GM18909 (cell line): Measurements from ENCODE around the gene ATP2C2.
"Not testable (repeated sequence)": the region's sequence is repeated elsewhere in the genome, so short reads cannot be mapped to it uniquely, and the experiment has no call there.

Source experiments
- ATAC-seq: cut with Tn5 transposase; IDR thresholded peaks from one replicate; pipeline ENCODE4 v1.9.1; 2021; ENCODE audit warnings: mild to moderate bottlenecking; ENCODE audit not compliant: unreplicated experiment, poor library complexity

ATP2C2 gene

DNA sequence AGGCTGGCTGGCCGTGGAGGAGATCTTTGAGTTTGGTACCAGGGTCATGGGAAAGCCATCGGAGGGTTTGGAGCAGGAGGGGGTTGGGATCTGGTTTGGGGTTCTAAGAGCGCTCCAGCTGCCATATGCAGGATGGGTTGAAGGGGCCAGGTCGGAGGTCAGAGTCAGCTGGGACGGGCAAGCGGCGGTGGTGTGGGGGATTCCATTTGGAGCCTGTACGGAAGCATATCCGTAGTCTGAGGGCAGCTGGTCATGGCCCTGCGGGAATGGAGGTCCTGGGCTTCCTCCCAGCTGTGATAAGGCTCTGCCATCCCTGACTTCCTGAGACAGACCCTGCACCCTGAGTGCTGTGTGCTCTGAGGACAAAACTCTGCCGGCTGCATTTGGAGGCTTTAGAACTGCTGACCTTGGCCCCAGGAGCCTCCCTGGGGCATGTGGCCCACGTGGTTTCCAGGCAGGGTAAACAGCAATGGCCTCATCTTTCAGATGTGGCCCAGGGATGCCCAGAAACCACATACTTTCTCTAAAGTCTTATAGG is 46.5 kb downstream of the ATP2C2 start:
- ATAC-seq = no peak

DNA sequence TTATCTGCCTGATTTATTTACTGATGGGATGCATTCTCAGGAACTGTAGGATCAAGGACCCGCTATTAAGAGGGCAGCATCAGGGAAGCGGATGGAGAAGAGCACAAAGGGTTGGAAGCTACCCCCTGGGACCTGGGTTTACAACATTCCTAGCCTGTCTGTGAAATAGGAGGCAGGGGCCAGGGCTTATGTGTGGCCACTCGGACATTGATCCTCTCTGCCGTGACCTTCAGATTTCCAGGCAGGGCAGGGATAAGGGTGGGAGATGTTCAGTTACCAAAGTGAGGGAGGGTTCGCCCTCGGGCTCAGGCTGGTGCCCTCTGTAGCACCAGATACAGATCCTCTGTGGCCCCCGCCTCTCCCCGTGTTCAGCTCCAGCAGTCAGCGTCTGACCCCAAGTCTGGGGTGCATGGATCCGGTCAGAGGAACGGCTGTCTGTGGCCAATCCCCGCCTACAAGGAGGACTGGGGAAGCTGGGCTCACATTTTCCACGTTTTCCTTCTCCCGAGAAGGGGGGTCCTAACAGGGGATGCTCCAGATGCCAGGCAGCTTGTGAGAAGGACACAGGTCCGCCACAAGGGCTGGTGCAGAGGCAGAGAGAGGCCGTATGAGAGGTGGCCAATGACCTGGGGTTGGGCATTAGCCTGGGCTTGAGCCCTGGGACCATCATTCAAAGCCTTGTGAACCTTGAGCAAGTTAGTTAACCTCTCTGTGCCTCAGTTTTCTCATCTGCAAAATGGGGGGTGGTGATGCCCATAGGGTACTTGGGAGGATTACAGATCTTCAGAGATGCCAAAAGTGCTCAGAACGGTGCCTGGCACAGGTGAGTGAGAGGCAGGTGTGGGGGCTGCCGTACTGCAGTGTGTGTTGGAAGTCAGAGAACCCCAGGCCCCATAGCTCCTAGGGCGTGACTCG is 48.3 kb downstream of the ATP2C2 start:
- ATAC-seq = no peak

DNA sequence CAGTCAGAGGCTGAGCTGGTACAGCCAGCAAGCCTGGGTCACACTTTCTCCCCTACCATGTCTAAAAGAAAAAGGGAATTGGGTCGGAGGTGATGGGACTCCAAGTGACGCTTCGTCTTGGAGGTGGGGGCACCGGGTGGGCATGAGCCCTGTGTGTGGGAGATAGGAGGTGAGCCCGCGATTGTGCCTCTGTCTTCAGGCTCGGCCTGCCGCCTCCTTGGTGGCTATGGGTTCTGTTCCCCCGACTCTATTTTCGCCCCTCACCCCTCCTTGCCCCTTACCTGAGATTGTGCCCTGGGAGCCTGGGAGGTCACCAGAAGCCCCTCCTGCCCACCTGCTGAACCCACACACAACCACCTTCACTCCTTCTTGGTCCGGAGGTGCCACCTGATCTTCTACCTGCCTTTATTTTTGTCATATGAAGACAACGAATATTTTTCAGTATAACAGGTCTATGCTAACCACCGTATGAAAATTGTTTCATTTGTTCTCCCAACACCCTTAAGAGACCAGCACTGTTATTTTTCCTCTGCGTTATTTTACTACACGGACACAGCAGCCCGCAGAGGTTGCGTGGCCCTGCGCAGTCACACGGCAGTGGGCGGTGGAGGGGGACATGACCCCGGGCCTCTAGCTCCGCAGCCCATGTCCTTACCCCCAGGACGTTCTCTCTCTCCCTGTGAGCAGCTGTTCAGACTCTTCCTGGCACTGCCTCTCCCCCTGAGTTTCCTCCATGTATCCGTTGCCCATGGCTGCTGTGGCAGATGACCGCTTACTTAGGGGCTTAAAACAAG is 49.9 kb downstream of the ATP2C2 start:
- ATAC-seq = no peak

DNA sequence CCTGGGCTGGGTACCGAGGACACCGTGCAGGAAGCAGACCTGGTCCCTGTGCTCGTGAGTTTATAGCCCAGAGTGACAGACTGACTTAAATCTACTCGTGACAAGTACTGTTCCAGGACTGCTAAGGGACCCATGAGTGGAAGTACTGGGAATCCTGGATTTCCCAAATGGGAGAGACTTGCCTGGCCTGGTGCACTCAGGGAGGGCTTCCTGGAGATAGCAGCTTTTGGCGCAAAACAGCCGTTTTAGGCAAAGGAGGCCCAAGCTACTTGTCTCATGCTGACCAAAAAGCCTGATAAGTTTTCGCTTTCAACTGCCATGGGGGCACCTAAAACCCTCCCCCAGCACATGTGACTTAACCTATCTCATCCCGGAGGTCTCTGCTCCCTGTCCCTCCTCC is 51.4 kb downstream of the ATP2C2 start:
- ATAC-seq = no peak

DNA sequence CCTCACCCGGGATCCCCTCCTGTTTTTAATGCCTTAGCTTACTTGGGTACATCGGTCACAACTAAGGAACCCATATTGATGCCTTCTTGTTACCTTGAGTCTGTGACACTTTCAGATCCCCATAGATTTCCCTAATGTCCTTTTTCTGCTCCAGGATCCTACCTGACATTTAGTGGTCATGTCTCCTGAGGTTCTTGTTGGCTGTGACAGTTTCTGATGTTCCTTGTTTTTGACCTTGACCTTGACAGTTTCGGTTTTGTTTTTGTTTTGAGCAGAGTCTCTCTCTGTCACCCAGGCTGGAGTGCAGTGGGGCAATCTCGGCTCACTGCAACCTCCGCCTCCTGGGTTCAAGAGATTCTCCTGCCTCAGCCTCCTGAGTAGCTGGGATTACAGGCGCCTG is 52.2 kb downstream of the ATP2C2 start:
- not testable (repeated sequence) for ATAC-seq

DNA sequence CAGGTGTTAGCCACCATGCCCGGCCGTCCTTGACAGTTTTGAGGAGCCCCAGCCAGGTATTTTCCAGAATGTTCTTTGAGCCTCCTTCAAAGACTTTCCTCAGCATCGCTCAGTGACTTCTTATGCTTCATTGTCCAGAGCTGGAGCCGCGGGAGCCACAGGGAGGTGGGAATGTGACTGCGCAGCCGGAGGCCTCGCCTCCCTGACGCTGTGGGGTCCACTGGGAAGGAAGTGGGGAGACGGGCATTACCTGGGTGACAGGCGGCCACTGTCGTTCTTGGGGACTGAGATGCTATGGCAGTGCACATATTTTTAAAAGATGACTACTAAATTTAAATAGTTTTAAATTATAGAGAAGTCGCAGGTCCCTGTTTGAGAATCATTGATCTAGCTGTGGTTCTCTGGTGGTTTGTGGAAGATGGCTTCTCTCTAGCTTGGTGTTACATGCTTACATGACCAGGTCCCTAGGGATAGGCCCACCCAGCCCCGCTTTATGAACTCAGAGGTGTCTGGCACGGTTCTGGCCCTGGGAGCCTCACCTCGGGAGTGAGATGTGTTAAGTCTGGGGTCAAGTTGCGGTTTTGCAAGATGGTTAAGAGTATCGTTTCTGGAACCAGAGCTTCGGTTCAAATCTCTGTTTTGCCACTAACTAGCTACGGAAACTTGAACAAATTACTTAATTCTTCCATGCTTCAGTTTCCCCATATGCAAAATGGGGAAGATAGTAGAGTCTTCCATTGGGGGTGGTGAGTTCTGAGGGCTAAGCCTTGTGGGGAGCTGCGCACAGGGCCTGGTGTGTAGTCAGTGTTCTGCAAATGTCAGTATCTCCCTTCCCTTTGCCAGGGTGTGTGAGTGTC is 53.0 kb downstream of the ATP2C2 start:
- ATAC-seq = no peak

DNA sequence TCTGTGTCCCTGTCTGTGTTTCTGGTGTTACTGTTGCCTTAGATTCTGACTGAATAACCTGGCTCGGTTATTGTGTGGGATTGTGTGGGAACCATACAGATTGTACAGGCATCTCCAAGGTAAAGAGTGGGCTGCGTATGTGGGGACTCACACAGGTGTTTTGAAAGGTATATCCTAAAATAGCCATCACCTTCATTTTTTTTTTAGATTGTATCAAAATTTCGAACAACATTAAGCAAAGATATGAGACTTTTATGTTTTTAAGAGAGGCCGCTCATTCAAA is 53.5 kb downstream of the ATP2C2 start:
- no peak for ATAC-seq

DNA sequence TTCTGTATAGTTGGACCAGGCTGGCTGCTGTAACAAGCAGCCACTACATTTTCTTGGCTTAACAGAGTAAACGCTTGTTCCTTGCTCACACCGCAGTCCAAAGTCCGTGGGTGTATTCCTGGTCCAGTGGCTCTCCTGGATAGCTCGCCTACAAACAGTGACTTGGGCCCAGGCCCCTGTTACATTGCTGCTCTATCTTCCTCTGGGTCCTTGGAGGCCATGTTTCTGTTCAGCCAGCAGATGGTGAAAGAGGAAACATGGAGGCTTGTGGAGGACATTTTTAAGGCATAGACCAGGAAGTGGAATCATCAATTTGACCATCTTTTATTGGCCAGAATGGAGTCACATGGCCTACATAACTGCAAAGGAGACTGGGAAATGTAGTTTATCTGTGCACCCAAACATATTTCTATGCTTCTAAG is 55.1 kb downstream of the ATP2C2 start:
- ATAC-seq = no peak

DNA sequence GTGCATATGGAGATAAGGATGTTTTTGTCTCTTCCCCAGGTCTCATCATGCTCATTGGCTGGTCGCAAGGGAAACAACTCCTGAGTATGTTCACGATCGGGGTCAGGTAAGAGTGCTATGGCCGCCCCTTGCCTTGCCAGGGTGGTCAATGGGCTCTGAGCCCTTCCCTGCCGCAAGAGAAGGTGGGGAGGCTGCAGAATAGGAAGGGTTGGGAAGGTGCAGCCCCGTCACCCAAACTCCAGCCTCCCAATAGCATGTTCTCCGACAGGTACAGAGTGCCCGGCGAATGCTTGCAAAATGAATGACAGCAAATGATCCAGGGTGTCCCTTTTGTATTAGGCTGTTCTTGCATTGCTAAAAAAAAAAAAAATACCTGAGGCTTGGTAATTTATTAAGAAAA is 57.4 kb downstream of the ATP2C2 start:
- no peak for ATAC-seq

DNA sequence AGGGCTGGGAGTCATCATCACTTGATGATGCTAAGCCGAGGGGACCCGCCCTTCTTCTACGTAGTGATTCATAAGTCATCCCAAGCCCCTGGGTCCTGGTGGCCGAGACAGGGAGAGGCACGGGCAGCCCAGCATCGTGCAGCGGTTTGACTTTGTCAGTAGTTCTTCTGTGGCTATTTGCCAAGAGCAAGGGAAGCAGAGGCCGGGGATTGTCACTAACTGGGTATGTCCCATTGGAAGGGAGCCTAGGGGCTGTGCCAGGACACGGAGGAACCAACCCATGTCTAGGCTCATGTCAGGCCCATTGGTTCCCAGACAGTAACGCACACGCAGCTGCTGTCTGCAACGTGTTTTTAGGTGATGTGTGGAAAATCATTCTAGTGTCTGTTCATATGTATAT is 58.5 kb downstream of the ATP2C2 start:
- no peak for ATAC-seq

DNA sequence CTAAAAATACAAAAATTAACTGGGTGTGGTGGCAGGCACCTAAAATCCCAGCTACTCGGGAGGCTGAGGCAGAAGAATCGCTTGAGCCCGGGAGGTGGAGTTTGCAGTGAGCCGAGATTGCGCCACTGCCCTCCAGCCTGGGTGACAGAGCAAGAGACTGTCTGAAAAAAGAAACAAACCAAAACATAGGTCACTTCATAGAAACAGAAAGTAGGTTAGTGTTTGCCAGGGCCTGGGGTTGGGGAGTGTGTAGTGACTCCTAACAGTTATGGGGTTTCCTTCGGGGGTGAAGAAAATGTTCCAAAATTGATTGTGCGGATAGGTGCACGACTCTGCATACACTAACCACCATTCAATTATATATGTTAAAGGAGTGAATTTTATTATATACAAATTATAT is 59.2 kb downstream of the ATP2C2 start:
- no peak for ATAC-seq

DNA sequence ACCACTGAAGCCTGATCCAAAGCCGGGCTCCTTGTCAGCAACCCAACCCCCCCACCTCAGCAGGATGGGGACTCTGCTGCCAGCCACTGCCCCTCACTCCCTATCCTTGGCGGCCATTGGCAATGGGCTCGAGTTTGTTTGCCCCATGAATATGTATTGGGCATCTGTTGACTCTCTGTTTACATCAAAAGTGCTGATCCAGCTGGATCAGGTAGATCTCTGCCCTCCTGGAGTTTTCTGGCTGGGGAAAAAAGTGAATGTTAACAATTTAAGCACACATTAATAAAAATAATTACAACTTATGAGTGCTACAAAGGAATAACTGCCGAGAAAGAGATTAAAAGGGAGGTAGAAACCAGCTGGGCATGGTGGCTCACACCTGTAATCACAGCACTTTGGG is 62.5 kb downstream of the ATP2C2 start:
- no peak for ATAC-seq

DNA sequence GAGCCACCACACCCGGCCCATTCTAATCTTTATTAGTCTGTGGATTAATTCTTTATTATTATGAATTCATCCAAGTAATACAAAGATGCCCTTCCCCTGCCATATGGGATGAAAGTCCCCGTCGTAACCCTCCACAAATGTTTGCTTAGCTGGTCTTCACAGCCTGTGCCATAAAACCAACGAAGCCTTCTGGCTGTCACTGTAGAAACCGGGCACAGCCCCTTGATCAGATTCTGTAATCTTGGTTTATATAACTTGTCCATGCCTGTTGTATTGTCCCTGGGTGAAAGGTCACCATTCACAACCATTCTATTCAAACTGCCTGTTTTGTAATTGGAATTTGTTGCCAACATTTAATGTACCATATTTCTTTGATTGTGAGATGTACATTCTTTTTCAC is 66.5 kb downstream of the ATP2C2 start:
- no peak for ATAC-seq

DNA sequence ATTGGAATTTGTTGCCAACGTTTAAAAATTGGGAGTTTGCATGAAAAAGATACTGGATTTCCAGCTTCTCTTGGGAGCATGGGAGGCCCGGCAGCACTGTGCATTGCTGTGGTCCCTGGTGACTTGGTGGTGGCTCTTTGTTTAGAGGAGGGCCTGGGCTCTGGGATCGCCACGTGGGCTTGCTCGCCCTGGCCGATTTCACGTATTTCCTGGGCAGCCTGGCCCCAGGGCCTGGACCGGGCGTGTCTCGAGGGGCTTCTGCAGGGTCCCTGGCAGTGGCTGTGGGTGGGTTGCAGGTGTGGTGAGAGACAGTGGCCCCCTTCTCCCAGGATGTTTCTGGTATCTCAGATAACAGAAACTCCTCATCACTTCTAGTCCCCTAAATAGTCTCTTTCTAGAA is 67.9 kb downstream of the ATP2C2 start:
- no peak for ATAC-seq

DNA sequence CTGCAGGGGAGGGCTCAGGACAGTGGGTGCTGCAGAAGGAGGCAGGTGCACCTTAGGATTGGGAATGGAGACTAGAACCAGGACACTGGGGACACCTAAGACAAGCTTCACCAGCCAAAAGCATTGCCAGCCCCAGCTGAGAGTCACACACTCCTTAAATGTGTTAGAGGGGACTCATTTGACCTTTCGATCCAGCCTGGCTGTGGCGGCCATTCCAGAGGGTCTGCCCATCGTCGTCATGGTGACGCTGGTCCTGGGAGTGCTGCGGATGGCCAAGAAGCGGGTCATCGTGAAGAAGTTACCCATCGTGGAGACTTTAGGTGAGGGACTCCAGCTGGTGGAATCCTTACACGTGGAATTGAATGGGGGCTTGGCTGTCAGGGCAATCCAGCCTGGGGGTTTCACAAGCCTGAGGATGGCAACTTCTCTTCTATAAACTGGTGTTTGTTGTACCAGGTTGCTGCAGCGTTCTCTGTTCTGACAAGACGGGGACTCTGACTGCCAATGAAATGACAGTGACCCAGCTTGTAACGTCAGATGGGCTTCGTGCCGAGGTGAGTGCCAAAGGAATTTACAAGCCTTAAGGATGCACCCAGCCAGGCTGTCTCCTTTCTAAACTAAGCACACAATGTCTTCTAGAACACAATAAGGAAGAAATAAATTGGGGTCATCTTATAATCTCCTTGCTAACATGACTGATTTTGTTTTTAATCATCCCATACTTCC is 70.8 kb downstream of the ATP2C2 start:
- no peak for ATAC-seq

DNA sequence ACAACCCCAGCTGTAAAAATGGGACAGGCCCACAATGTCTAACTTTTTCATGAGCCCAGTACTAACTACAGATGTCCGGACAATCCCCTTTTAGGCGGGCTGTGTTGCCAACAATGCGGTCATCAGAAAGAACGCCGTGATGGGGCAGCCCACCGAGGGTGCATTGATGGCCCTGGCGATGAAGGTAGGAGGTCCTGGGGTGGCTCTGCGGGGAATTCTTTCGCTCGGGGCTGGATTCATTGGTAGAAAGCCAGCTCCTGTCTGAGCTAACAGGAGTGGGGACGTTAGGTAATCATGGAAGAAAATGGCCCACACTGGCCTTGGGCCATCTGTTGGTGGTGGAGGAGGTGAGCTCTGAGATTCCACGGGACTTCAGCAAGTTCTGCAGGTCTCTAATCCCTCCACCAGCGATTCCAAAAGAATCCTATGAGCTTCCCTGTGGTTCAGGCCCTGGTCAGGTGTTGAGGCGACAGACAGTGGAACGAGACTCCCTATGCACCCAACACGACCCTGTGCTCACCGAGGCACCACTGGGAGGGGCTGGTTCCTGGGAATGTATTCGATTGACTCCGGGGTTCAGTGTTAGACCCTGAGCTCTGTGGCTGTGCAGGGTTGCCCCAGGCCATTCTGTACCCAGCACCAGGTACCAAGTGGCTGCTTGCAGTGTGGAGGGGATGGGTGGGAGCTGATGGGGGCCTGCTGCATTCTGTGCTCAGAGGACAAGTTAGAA is 74.2 kb downstream of the ATP2C2 start:
- ATAC-seq = no peak

DNA sequence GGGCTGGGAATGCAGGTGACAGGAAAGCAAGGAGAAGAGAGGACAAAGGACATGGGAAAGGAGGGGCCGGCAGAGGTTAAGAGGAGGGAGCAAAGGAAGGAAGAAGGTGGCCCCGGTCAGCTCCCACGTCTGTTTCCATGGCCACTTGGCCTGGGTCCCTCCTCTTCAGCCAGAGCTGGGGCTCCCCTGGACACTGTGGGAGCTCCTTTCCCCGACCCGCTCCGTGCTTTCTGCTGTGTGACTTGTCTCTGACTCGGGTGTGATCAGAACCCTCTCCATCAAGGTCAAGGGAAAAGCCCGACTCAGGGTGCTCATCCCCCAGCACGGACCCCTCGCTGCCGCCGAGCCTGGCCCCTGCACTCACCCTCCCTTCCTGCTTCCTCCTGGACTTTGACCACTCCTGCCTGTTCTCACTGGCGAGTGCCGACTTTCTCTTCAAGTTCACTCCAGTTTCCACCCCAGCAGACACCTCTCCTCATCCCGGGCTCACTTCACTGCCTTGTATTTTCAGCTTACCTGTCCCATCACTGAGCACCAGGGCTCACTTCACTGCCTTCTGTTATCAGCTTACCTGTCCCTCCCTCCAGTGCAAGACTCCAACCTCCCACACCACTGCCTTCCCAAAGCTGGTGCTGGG is 74.9 kb downstream of the ATP2C2 start:
- no peak for ATAC-seq

DNA sequence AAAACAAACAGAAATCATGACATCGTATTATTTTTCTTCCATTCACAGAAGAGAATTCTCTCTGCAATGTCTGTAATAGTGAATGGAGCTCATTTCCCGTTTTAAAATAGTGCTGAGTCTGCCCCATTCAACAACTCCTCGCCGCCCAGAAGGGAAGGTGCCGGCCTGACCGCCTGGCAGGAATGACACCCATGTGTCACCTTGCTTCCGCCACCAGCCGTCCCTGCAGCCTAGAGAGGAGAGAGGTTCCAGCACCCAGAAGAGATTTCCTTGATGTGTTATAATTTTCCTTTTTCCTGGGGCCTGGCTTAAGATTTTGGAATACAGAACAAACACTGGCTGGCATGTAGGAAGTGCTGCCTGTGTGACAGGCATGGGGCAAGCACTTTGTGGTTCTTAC is 76.1 kb downstream of the ATP2C2 start:
- no peak for ATAC-seq

DNA sequence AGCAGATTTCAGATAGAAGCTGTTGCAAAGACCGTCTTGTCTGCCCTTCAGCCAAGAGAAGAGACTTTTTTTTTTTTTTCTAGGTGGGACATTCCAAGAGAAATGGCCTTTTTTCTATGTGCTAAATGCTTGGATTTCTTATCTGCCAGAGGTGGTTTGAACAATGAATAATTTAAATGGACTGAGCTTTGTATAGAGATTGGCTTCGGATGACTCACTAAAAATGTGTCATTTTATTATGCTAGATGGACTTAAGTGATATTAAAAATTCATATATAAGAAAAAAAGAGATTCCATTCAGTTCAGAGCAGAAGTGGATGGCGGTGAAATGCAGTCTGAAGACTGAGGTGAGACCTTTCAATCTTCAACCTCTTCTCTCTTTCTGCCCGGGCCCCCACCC is 77.7 kb downstream of the ATP2C2 start:
- no peak for ATAC-seq
